H1 (cell line): ENCODE measurements around the gene ZFYVE21. TPM values are rescaled to one million over a fixed set of nuclear protein-coding genes. Genes with fewer than 3 reads are reported as not detected.

Experiments used
- CTCF ChIA-PET: fragments of 300-600 bp; sonication (Branson Sonifier 250); formaldehyde crosslinking; loops from one replicate; lab custom pipeline; 2021; ENCODE audit not compliant: partially characterized antibody; lab: Charles Lee
- POLR2A ChIA-PET: fragments of 300-600 bp; sonication (Branson Sonifier 250); formaldehyde crosslinking; loops from one replicate; lab custom pipeline; 2021; ENCODE audit warnings: inconsistent platforms; ENCODE audit not compliant: partially characterized antibody; lab: Charles Lee
- DNase-seq, 2 experiments: peaks; one replicate each; pipeline versions ENCODE4 v3.0.0 to v3.0.0-alpha.2; 2010 to 2022; ENCODE audit warnings: low spot score in 2 of 2, low read depth in 1 of 2, mixed read lengths in 1 of 2
- FAIRE-seq: peaks from 2 replicates; lab custom pipeline; 2011; peaks lifted over from hg19 to GRCh38; lab: Jason Lieb, UNC
- H2AFZ ChIP-seq: 2 replicates; pipeline ENCODE4 v1.8.1; 2012; ENCODE audit warnings: low read length, inconsistent platforms
- H2AK5ac ChIP-seq: 2 replicates; pipeline ENCODE4 v1.6.1; 2013; ENCODE audit warnings: low read depth, low read length
- H2BK120ac ChIP-seq: replicated peaks from 2 replicates; pipeline ENCODE3; 2013; ENCODE audit warnings: low read depth, low read length, inconsistent platforms
- H2BK12ac ChIP-seq: 2 replicates; pipeline ENCODE4 v1.6.1; 2013; ENCODE audit warnings: low read depth, low read length
- H2BK15ac ChIP-seq: 2 replicates; pipeline ENCODE4 v1.6.1; 2013; ENCODE audit warnings: low read length
- H2BK20ac ChIP-seq: 2 replicates; pipeline ENCODE4 v1.6.1; 2013; ENCODE audit warnings: low read length
- H2BK5ac ChIP-seq: 2 replicates; pipeline ENCODE4 v1.6.1; 2013; ENCODE audit warnings: low read depth, low read length
- H3K14ac ChIP-seq: 2 replicates; pipeline ENCODE4 v1.6.1; 2013; ENCODE audit warnings: inconsistent platforms; ENCODE audit not compliant: insufficient read length
- H3K18ac ChIP-seq: 2 replicates; pipeline ENCODE4 v1.6.1; 2013; ENCODE audit warnings: low read length; ENCODE audit errors: extremely low read depth
- H3K23ac ChIP-seq: 2 replicates; pipeline ENCODE4 v1.6.1; 2013; ENCODE audit warnings: inconsistent platforms; ENCODE audit not compliant: insufficient read length
- H3K23me2 ChIP-seq: 2 replicates; pipeline ENCODE4 v1.6.1; 2013; ENCODE audit warnings: low read depth, low read length
- H3K27ac ChIP-seq: 2 replicates; pipeline ENCODE4 v1.6.1; 2011; ENCODE audit warnings: low read depth, low read length, inconsistent platforms
- H3K27me3 ChIP-seq, 4 experiments: replicated peaks in 1 of 4; 1 replicate in 1 of 4; 2 replicates in 3 of 4; pipeline versions ENCODE4 v1.6.1 to v1.8.1; 2011 to 2013; ENCODE audit warnings: low read length in 3 of 4, mild to moderate bottlenecking in 3 of 4, inconsistent platforms in 2 of 4, mixed read lengths in 2 of 4, moderate library complexity in 1 of 4; ENCODE audit not compliant: control insufficient read depth in 3 of 4, insufficient read depth in 3 of 4; ENCODE audit errors: extremely low read depth in 1 of 4
- H3K36me3 ChIP-seq, 4 experiments: 2 replicates each; pipeline versions ENCODE4 v1.6.1 to v1.8.1; 2011 to 2013; ENCODE audit warnings: mild to moderate bottlenecking in 4 of 4, low read length in 3 of 4, moderate library complexity in 2 of 4, control low read depth in 1 of 4, inconsistent platforms in 1 of 4; ENCODE audit not compliant: insufficient read depth in 4 of 4, control insufficient read depth in 2 of 4
- H3K4ac ChIP-seq: replicated peaks from 2 replicates; pipeline ENCODE3; 2013; ENCODE audit warnings: low read length, low read depth, mixed read lengths, inconsistent platforms; ENCODE audit not compliant: insufficient read length
- H3K4me1 ChIP-seq, 4 experiments: replicated peaks in 1 of 4; 1 replicate in 1 of 4; 2 replicates in 3 of 4; pipeline versions ENCODE4 v1.6.1 to v1.8.1; 2011 to 2013; ENCODE audit warnings: low read length in 3 of 4, inconsistent platforms in 2 of 4, mixed read lengths in 1 of 4; ENCODE audit not compliant: insufficient read depth in 4 of 4, control insufficient read depth in 3 of 4
- H3K4me2 ChIP-seq, 2 experiments: 2 replicates each; pipeline versions ENCODE4 v1.6.1 to v1.8.1; 2011 to 2013; ENCODE audit warnings: low read depth in 2 of 2, low read length in 2 of 2, control low read depth in 1 of 2, inconsistent platforms in 1 of 2, mild to moderate bottlenecking in 1 of 2; ENCODE audit not compliant: insufficient read depth in 1 of 2
- H3K4me3 ChIP-seq, 4 experiments: fragments of 200-600, 300-600 bp in 1 of 4; sonication (generic), shearing (Covaris generic), sonication (Bioruptor Twin) in 1 of 4; 2 replicates each; pipeline versions ENCODE4 v1.5.1 to v1.8.1; 2011 to 2016; ENCODE audit warnings: low read length in 4 of 4, low read depth in 3 of 4, control low read depth in 2 of 4, inconsistent platforms in 2 of 4, mild to moderate bottlenecking in 2 of 4, mixed read lengths in 1 of 4, moderate library complexity in 1 of 4; ENCODE audit not compliant: insufficient read depth in 2 of 4; ENCODE audit errors: extremely low read depth in 1 of 4
- H3K56ac ChIP-seq: replicated peaks from 2 replicates; pipeline ENCODE3; 2013; ENCODE audit warnings: low read depth, mild to moderate bottlenecking, mixed read lengths, low read length, inconsistent platforms; ENCODE audit not compliant: insufficient read length
- H3K79me1 ChIP-seq: 2 replicates; pipeline ENCODE4 v1.6.1; 2013; ENCODE audit warnings: low read depth, low read length, control low read depth
- H3K79me2 ChIP-seq, 2 experiments: 2 replicates each; pipeline versions ENCODE4 v1.6.1 to v1.8.1; 2012 to 2013; ENCODE audit warnings: low read length in 2 of 2, mild to moderate bottlenecking in 2 of 2, inconsistent platforms in 1 of 2; ENCODE audit not compliant: insufficient read depth in 2 of 2, control insufficient read depth in 1 of 2
- H3K9ac ChIP-seq, 4 experiments: replicated peaks in 1 of 4; 1 replicate in 1 of 4; 2 replicates in 3 of 4; pipeline versions ENCODE4 v1.6.1 to v1.8.1; 2011 to 2013; ENCODE audit warnings: low read depth in 3 of 4, low read length in 3 of 4, control low read depth in 2 of 4, mild to moderate bottlenecking in 2 of 4, moderate library complexity in 2 of 4, inconsistent platforms in 1 of 4; ENCODE audit errors: extremely low read depth in 1 of 4
- H3K9me3 ChIP-seq, 2 experiments: 2 replicates each; pipeline versions ENCODE4 v1.6.1 to v1.8.1; 2012 to 2013; ENCODE audit warnings: mild to moderate bottlenecking in 2 of 2, moderate library complexity in 2 of 2, control low read depth in 1 of 2, inconsistent platforms in 1 of 2, low read depth in 1 of 2, low read length in 1 of 2, mixed read lengths in 1 of 2; ENCODE audit not compliant: insufficient read depth in 2 of 2
- H4K20me1 ChIP-seq, 2 experiments: replicated peaks in 1 of 2; 2 replicates each; pipeline versions ENCODE3 to v1.8.1; 2011 to 2013; ENCODE audit warnings: inconsistent platforms in 2 of 2, low read length in 2 of 2, mild to moderate bottlenecking in 1 of 2; ENCODE audit not compliant: insufficient read depth in 2 of 2, control insufficient read depth in 1 of 2
- H4K5ac ChIP-seq: 2 replicates; pipeline ENCODE4 v1.6.1; 2013; ENCODE audit warnings: low read length, low read depth, mixed read lengths, inconsistent platforms; ENCODE audit not compliant: insufficient read length
- H4K8ac ChIP-seq: 2 replicates; pipeline ENCODE4 v1.8.0; 2013; ENCODE audit warnings: mild to moderate bottlenecking, moderate library complexity, low read length, inconsistent platforms; ENCODE audit not compliant: insufficient read depth; ENCODE audit errors: extremely low read depth
- H4K91ac ChIP-seq: replicated peaks from 2 replicates; pipeline ENCODE3; 2013; ENCODE audit warnings: low read length, mixed read lengths, inconsistent platforms; ENCODE audit not compliant: insufficient read length
- JUND ChIP-seq: IDR thresholded peaks from 2 replicates; pipeline ENCODE4 v1.6.1; 2011; ENCODE audit warnings: mild to moderate bottlenecking, improper control_type of control experiment, low read length
- WGBS, 2 experiments: shearing (Covaris generic) in 1 of 2; methylation state at CpG; one replicate each; pipeline versions ENCODE4 v1.1.6 to v1.1.7; 2013 to 2015; ENCODE audit warnings: low lambda C conversion rate in 2 of 2, mixed read lengths in 2 of 2, inconsistent platforms in 1 of 2, low coverage in 1 of 2, missing lambda C conversion rate in 1 of 2; ENCODE audit not compliant: insufficient replicate concordance in 2 of 2, insufficient coverage in 1 of 2, insufficient read length in 1 of 2; ENCODE audit errors: extremely low coverage in 1 of 2, missing lambda C conversion rate in 1 of 2; 5-methylcytosine and 5-hydroxymethylcytosine counted together
- polyA plus RNA-seq, 7 experiments: library from polyadenylated mRNA; depleted of rRNA in 3 of 7; stranded (reverse) in 5 of 7; unstranded in 2 of 7; fragments of >200 nt in 5 of 7; fragments of 200-250 nt in 2 of 7; gene quantifications; 1 replicate in 5 of 7; 2 replicates in 1 of 7; 4 replicates in 1 of 7; pipeline versions ENCODE4 v1.2.1 to v1.2.3, GENCODE V29; 2011 to 2013; ENCODE audit warnings: missing spikeins in 2 of 7, mixed read lengths in 2 of 7
- total RNA-seq: library from RNA; stranded (reverse); fragmentation: NEBNext Ultra II Directional; extraction: Animal tissue kit (Norgen Biotek cat#: 25700); gene quantifications from 2 replicates; pipeline ENCODE4 v1.2.1, GENCODE V29; 2021

The ZFYVE21 gene
- total and polyA plus RNA-seq, 2 of the 8 experiments (the other 6 are each of a cell fraction or from before 2014, with no cell fraction given): 53.4 to 127 TPM

DNA sequence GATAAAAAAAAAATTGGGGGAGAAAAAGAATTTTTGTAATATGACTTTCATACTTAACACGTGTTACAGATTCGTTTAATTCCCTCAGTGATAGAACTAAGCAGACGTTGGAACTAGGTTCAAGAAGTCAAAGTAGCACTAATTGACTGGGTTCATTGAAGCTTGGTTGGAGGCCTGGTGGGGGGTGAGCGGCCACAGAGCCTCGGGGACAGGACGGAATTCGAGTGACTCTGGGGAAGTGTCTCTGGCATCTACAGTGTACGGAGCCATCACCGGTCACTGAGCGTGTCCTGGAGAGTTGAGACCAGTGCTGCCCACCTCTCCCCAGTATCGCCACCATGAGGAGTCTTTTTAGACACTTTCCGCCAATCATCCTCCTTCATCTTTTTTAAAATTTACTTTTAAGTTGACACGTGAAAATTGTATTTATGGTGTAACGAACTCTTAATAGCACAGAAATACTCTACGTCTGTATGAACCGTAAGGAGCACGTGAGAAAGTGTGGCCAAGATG lies 1.3 kb downstream of the ZFYVE21 start:
- H2AK5ac ChIP-seq: no peak overlapping the region
- peaks cover 12 to 37% of the 10 kb centered on the region in 2 experiments for H4K20me1 ChIP-seq
- peaks cover 0 to 12% (median 5%) of the 10 kb centered on the region in 4 experiments; a peak in 6 of 7 replicates for H3K4me1 ChIP-seq
- DNase-seq (no peak), FAIRE-seq (no peak)
- no peaks in the 10 kb centered on the region for H3K27me3 ChIP-seq
- peaks cover 25% of the 10 kb centered on the region for H3K79me1 ChIP-seq
- no peak overlapping the region for H3K18ac ChIP-seq
- H3K14ac ChIP-seq: no peak overlapping the region
- TF ChIP-seq JUND: no peak
- H3K4me2 ChIP-seq: peak overlapping the region; percentile 66 to 72
- H3K9ac ChIP-seq: no peak overlapping the region
- no peak overlapping the region for H3K23ac ChIP-seq
- H4K5ac ChIP-seq: no peak overlapping the region
- POLR2A ChIA-PET: interaction anchor here (1.5 to 1.7 kb wide), 3 partner anchors 8 to 11 kb away, joined by 4 to 11 read pairs (median 5); no protein-coding TSS in a partner anchor
- H2BK20ac ChIP-seq: no peak overlapping the region
- no peak overlapping the region for H2BK120ac ChIP-seq
- H2BK15ac ChIP-seq: no peak overlapping the region
- H3K36me3 ChIP-seq: peaks cover 0 to 4% (median 0%) of the 10 kb centered on the region in 4 experiments; a peak in 2 of 8 replicates
- no peak overlapping the region for H2AFZ ChIP-seq
- no peak overlapping the region for H4K91ac ChIP-seq
- H3K23me2 ChIP-seq: peaks cover 4% of the 10 kb centered on the region; the same call in 1 of the 2 replicates
- no peak overlapping the region for H3K4ac ChIP-seq
- no peaks in the 10 kb centered on the region for H3K9me3 ChIP-seq
- WGBS, 2 experiments: 87% methylated on average over 17 of the region's 17 CpGs; no CpG with 5 or more reads in 1 of the 2 experiments
- H3K56ac ChIP-seq: no peak overlapping the region
- no peak overlapping the region for H3K27ac ChIP-seq
- peaks cover 0 to 70% of the 10 kb centered on the region in 2 experiments; a peak in 3 of 4 replicates for H3K79me2 ChIP-seq
- H2BK5ac ChIP-seq: no peak overlapping the region
- no peak overlapping the region for H2BK12ac ChIP-seq
- no peak overlapping the region for H4K8ac ChIP-seq
- CTCF ChIA-PET: interaction anchor here (0.6 to 2.5 kb wide), 2 partner anchors 19 to 799 kb away, joined by 3 to 9 read pairs; no protein-coding TSS in a partner anchor
- peak overlapping the region in 3 of 4 experiments; percentile 60 to 84 (median 70); a peak in 5 of 8 replicates for H3K4me3 ChIP-seq
